SK-N-SH treated with all-trans-retinoic acid at 6 μM for 48 hours (cell line): ENCODE results near the gene RNASEH1.

ENCODE experiments used
- CREB5 ChIP-seq: fragments of 250-450 bp; sonication (Bioruptor Pico); IDR thresholded peaks from 2 replicates; pipeline ENCODE4 v1.5.1; 2020; ENCODE audit warnings: low read depth, mild to moderate bottlenecking, moderate library complexity
- CSRNP3 ChIP-seq: fragments of 250-450 bp; sonication (Bioruptor Pico); IDR thresholded peaks from 2 replicates; pipeline ENCODE4 v1.5.1; 2021; ENCODE audit warnings: mild to moderate bottlenecking, moderate library complexity
- ESRRG ChIP-seq: fragments of 250-450 bp; sonication (Bioruptor Pico); IDR thresholded peaks from 2 replicates; pipeline ENCODE4 v1.6.1; 2021; ENCODE audit warnings: mild to moderate bottlenecking
- GLIS3 ChIP-seq: fragments of 250-450 bp; sonication (Bioruptor Pico); IDR thresholded peaks from 2 replicates; pipeline ENCODE4 v1.5.0; 2020; ENCODE audit warnings: mild to moderate bottlenecking, moderate library complexity
- PATZ1 ChIP-seq: fragments of 250-450 bp; sonication (Bioruptor Pico); IDR thresholded peaks from 2 replicates; pipeline ENCODE4 v1.8.0; 2020; ENCODE audit warnings: mild to moderate bottlenecking, moderate library complexity, borderline replicate concordance
- PPARA ChIP-seq: fragments of 250-450 bp; sonication (Bioruptor Pico); IDR thresholded peaks from 2 replicates; pipeline ENCODE4 v1.5.0; 2020; ENCODE audit warnings: mild to moderate bottlenecking, borderline replicate concordance
- ZFP3 ChIP-seq: fragments of 250-450 bp; sonication (Bioruptor Pico); IDR thresholded peaks from 2 replicates; pipeline ENCODE4 v1.5.0; 2020; ENCODE audit warnings: mild to moderate bottlenecking, moderate library complexity
- ZFP30 ChIP-seq: fragments of 450-650 bp; formaldehyde crosslinking; IDR thresholded peaks from 2 replicates; pipeline ENCODE4 v1.5.0; 2022; ENCODE audit warnings: mild to moderate bottlenecking, moderate library complexity

GRCh38 chr2:3529316-3530025 lies 28.7 kb downstream of the RNASEH1 start:
- TF ChIP-seq CSRNP3 (CRISPR knock-in tag), result no peak
- no peak for TF ChIP-seq PATZ1 (CRISPR knock-in tag)
- no peak for TF ChIP-seq ESRRG
- no peak for TF ChIP-seq CREB5 (CRISPR knock-in tag)
- no peak for TF ChIP-seq PPARA (CRISPR knock-in tag)
- TF ChIP-seq GLIS3 (CRISPR knock-in tag), result no peak
- no peak for TF ChIP-seq ZFP3
- TF ChIP-seq ZFP30 (CRISPR knock-in tag), result no peak
